HG03108 (cell line): ENCODE data around the gene GNAS-AS1.
"Not testable (repeated sequence)": the region's sequence is repeated elsewhere in the genome, so short reads cannot be mapped to it uniquely, and the experiment has no call there.

ENCODE experiments used
- ATAC-seq: cut with Tn5 transposase; IDR thresholded peaks from one replicate; pipeline ENCODE4 v1.9.1; 2021; ENCODE audit warnings: moderate library complexity; ENCODE audit not compliant: unreplicated experiment

GNAS-AS1 gene

DNA sequence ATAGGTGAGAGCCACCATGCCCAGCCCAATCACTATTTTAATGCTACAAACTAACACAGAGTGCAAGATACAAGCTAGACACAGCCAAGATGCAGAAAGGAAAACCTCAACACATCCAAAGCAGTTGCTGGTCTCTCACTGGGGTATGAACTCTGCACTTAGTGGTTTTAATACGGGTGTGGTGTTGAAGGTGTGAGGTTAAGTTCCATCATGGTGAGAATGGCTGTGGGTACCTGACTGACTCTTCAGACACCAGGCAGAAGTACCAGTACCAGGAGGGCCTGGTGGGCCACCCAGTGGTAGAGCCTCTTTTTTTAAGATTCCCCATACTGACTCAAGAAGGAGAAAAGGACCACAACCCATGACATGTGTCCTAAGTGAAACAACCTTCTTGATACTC, 13.0 kb downstream of the GNAS-AS1 start:
- ATAC-seq: no peak

DNA sequence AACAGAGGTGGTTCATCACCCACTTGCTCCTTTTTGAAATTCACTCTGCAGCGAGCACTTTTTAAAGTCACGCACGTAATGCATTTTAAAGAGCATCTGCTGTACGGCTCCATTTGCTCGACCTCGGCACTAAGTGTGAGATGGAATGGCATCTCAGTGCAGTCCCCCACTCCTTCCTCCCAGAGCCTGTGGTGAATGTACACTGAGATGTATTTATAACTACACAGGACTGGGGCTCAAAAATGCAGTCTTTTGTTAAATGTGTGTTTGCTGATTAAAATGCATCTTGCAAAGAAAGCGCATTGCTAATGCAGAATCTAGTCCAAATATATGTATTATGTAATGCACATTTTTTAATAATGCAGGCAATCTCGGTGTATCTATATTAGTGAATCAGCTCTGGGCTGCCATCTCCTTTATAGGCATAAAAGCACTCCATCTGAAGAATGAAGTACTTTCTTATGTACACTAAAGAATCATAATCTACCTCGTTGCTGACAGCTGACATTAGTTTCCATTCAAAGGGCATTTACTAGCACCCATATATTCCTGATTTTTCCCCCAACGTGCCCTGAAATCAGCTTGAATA, 14.0 kb downstream of the GNAS-AS1 start:
- ATAC-seq: no peak

DNA sequence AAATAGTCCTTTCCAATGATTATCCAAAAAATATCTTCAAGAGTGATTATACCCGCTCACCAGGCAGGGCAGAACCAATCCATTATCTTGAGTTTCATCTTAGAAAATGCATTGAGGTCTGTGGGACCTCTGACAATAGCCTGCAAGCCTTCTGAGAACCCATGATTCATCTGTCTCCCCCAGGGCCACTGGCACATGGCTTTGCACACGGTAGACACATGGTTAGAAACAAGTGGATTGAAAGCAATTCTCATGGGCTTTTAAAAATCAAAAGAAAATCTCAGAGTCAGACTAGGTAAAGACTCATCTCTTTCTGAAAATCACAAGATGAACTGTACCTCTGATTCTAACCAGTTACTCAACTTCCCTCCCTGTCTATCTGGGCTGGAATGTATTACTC, 15.5 kb downstream of the GNAS-AS1 start:
- ATAC-seq: no peak

DNA sequence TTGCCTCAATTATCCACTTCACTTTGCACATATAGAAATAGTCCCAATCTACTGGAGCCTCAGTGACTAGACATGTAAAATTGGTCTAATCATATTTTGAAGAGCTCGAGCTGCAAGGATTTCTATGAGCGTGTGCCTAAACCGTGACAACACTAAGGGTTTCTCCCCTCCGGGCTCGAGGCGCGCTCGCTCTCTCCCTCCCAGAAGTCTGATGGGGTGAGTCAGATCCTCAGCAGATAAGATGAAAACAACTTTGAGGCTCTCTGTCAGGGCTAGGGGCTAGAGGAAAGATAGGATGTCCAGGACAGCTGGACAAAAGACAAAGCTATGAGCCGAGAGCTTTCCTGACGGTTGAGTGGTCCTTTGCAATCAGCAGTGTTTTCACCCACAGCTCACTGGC, 16.8 kb downstream of the GNAS-AS1 start:
- ATAC-seq: no peak

DNA sequence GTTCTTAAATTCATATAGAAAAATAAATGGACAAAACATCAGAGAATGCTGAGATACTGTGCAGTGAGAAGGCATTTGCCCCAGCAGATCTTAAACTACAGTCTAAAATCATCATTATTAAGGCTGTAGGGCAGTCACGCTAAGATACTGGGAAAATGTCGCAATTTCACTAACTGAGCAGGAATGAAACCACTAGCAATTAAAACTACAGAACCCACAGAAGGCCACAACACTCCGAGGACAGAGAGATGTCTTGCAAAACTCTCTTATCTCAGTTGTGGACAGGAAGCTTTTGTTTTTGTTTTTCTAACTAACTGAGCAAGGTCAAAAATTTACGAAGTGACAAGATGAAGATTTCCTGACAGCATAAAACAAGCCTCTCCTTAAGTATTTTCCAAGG, 18.2 kb downstream of the GNAS-AS1 start:
- no peak for ATAC-seq

DNA sequence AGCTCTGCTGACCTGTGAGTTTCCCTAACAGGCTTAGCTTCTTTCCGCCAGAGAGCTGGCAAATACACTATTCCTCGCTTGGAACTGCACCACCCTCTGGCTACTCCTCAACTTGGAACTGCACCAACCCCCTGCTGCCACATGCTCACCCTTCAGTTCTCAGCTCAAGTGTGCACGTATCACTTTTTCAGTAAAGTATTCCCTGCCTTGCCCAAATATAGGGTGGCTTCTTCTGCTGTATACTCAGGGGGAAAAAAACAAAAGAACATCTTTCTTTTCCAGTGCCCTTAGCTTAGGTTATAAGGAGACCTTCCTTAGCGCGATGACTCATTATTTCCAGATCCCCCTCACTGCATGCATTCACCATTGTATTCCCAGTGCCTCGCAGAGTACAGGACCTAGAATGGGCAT, 21.2 kb downstream of the GNAS-AS1 start:
- no peak for ATAC-seq

DNA sequence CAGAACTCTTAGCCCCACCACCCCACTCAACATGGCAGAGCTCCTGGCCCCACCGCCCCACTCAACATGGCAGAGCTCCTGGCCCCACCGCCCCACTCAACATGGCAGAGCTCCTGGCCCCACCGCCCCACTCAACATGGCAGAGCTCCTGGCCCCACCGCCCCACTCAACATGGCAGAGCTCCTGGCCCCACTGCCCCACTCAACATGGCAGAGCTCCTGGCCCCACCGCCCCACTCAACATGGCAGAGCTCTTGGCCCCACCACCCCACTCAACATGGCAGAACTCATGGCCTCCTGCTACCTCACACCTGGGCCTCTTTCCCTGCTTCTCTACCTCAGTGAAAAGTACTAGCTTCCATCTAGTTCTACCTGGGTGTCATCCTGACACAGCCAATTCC, 21.9 kb downstream of the GNAS-AS1 start:
- ATAC-seq: not testable (repeated sequence)

DNA sequence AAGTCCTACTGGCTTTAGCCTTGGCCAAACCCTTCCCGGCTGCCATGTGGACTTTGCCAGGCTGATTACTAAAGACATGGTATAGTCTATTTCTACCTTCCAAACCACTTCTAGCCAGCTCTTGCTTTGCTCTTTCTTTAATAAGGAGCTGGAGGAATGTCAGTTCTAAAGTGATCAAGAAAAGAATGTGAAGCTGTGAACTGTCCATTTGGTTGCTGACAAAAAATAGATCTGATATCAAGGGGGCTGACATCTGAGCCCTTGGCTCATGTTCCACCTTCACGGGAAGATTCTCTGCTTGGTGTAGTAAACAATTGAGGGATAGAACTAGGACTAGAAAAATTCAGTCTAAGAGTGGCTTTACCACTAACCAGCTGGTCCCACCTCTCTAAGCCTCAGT, 22.6 kb downstream of the GNAS-AS1 start:
- no peak for ATAC-seq

DNA sequence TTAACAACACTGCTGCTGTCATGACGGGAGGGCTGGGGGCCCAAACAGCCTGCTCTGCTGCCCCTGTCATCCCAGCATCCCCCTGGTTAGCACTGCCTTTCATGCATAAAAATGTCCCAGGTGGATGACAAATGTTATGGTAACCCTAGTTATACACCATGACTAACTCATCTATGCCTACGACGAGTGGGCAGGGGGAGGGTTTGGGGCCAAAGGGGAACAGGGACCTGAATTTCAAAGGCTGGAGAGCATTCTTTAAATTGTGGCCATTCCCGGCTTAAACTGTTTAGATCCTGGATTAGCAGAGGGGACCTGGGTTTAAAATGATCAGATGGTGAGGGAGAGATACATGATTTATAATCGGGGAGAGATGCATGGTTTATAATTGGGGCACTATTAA, 24.4 kb downstream of the GNAS-AS1 start:
- no peak for ATAC-seq

DNA sequence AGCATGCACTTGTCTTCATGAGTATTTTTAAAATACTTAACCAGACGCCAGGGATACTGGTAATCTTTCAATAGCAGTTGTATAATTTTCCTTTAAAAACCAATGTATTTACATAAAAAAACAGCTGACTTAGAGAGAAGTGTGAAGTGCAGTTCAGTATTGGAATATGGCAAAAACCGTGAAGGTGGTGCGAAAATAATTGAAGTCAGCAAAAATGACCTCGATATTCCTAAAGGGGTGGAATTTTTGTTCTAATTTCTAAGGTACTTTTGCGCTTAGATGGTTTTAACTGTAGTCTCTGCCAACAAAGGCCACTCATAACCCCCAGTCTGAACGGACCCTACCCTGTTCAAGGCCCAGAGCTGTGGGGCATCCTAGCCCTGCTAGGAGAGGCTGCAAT, 25.3 kb downstream of the GNAS-AS1 start:
- ATAC-seq: no peak

DNA sequence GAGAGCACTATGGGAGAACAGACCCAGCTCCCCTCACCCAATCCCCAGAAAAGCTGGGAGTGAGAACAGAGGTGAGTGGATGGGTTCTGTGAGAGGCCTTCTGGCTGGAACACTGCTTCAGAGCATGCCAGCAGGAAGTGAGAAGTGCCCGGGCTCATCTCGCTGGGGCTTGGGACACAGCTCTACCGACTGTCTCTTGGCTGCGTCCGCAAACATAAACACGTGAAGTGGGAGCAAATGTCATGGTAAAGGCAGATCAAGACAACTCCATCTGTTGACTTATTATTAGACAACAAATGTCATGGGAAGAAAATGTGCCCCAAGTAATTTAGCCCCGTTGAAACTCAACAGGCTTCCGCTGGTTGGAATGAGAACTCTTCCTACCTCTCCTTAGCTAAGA, 25.9 kb downstream of the GNAS-AS1 start:
- no peak for ATAC-seq

DNA sequence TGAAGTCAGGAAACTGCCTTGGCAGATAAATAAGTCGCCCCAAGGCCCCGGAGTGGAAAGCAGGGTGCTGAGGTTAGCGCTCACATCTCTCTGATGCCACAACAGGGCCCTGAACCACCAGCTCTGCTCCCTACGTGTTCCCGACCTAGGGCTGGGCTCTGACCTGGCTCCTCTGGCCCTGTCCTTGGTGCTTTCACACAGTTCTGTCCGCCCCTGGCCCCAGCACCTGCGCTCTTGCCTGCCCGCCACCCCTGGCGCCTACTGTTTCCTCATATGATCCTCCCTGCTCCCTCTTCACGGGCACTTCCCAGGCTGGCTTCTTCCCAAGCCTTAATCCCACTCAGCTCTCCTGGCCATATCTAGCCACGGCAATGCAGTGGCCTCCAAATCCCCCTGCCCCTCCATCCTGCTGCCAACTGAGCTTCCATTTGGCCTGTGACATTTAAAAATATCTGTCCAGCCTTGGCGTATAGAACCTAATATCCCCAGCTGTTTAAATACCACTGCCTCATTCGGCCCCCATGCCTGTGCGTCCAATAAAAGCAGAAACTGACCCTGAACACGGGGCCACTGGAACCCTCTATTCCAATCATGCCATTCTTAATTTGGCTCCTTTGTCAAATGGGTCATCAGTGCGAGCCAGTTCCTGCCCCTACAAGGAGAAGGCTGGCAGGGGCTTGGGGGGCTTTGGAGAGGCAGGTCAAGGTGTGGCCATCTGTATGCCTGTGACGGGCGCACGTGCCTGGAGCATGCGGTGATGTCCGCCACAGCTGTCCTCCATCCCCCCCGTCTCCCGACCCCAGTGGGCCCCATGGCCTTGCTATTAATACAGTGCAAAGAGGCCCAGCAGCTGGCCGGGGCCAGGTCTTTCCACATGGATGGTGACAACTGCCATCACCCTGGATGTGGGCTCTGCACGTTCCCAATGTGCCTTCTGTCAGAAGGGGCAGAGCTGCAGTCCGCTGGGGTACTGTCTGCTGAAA, 27.7 kb downstream of the GNAS-AS1 start:
- no peak for ATAC-seq

DNA sequence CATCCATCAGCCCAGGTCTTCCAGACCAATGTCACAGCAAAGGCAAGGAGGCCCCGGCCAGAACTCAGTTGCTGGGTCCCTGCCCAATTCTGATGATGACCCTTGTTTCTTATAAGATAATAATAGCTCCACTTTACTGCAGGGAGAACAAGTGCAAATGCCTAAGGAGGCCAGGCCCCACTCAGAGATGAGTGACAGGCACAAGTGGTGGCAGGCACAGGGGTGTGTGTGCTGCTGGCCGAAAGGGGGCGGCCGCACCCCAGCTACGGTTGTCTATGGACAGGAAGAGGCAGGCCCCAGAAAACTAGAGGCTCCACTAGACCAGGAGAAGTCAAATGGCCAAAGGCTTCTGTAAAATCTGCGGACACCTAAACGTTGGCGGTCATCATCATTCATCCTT, 28.6 kb downstream of the GNAS-AS1 start:
- no peak for ATAC-seq

DNA sequence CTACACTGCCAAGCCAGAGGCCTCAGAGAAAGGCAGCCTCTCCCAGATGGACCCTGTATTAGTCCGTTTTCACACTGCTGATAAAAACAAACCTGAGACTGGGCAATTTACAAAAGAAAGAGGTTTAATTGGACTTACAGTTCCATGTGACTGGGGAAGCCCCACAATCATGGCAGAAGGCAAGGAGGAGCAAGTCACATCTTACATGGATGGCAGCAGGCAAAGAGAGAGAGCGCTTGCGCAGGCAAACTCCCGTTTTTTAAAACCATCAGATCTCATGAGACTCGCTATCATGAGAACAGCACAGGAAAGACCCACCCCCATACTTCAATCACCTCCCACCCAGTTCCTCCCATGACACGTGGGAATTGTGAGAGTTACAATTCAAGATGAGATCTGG, 30.2 kb downstream of the GNAS-AS1 start:
- not testable (repeated sequence) for ATAC-seq

DNA sequence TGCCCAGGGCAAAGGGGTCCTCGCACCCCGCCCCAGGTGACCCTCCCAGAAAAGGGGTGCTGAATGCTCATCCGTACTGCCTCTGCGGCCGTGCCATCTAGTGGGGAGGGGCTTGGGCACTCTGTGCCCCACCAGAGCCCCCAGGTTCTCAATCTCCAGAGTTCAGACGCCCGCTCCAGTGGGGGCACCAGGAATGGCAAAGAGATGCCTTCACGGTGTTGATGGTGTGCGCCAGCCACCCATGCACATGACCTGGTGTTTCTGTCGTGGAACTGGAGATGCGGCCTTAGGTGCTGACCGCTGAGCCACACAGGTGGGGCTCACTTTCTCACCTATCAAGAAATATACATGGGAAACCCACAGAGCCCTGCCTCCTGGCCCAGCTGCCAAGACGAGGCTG, 30.8 kb downstream of the GNAS-AS1 start:
- no peak for ATAC-seq

DNA sequence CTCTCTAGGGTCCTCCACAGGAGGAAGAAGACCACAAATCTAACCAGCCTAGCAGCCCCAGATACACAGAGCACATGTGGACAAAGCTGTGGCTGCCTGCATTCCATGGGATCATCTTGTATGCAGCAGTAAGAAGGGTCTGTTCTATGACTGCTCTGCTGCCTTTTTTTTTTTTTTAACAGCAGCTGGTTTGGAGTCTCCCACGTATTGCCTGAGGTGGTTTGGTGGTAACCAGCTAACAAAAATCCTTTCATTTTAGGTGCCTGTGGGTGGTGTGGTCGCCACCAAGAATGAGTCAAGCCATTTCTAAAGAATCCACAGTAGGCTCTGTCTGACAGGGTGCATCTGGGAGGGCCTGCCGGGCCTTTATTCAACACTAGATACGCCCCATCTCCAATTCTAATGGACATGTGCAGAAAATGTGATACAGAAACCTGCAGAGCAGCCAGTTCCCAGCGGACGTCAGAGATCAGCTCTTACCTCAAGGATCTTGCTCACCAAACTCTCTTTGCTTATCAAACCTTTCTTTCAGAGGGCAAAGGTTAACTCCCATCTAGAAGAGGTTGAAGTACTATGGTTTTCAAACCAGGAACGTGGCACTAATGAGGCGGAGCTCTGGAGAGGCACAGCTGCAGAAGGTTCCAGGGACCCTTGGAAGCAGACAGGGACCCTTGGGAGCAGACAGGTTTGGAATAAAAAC, 32.0 kb downstream of the GNAS-AS1 start:
- ATAC-seq: no peak

DNA sequence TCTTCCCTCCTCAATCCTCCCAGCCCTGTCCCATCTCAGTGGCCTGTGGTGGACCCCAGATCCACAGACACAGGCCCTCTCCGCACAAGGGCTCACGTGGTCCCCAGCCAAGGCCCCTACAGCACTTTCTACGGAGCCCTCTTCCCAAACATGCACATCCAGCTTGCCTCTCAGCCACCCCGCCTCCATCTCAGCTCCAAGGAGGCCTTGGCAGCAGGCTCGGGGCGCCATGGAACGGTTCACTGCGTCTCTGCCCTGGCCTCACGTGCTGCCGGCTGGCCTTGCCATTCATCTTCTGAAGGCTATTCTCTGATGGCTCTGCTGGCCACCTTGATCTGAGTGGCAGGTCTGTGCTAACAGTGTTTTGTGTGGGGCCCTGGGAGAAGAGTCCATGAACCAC, 33.0 kb downstream of the GNAS-AS1 start:
- no peak for ATAC-seq

DNA sequence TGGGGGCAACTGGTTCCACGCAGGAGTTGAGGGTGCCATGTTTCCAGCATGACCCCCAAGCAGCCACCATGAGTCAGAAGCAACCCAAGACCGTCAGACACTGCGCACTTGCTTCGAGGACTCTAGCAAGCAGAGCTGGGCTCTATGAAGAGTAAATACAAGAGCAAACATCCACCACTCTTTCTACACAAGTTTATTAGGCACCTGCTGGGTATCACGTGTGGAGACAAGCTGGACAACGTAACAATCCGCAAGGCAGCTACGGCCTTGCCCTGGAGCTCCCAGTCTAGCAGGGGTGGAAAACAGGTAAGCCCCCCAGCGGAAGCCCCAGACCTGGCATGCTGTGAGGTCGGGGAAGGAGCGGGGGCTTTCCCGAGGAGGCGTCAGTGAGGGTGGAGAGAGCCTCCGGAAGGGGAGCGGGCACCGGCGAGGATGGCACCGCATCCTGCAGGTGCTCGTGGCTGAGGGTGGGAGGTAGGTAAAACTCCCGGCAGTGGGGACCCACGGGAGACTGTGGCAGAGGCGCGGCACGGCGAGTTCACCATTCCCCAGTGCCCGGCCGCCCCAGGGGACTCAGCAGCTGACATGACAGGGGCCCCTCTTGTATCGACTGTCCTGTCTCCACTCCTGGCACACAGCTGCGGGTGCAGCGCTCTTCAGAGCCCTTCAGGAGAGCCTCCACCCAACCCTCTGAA, 33.6 kb downstream of the GNAS-AS1 start:
- ATAC-seq: no peak

DNA sequence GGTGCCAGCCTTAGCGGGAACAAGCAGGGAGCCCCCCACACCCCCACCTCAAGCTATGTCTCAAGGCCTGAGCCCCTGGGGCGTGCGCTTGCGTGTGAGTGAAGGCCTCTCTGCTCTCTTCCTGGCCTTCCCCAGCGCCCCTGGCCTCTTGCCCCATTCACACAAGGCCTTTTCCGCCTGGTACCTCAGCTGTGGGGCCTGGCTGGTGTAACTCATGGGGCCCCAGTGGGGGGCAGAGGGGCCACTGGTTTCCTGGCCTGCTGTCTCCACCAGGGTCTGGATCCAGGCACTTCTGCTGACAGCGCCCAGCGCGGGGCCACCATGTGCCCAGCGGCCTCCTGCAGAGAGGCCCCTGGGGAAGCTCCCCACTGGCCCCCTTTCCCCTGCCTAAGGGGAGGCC, 34.7 kb downstream of the GNAS-AS1 start:
- no peak for ATAC-seq

DNA sequence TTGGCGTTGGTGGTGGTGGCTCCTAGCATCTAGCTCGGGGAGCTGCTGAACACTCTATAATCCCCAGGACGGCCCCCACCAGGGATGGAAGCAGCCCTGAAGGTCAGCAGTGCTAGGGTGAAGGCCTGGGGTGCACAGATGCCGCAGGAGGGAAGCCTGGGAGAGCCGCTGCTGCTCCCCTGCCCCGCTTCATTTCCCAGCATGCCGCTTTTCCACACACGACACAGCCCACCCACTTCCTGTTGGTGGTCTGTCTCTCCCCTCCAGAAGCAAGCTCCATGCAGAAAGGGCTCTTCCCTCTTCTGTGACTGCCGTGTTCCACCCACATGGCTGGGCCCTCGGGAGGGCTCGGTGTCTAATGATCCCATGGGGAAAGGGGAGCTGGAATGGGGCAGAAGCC, 35.3 kb downstream of the GNAS-AS1 start:
- no peak for ATAC-seq

DNA sequence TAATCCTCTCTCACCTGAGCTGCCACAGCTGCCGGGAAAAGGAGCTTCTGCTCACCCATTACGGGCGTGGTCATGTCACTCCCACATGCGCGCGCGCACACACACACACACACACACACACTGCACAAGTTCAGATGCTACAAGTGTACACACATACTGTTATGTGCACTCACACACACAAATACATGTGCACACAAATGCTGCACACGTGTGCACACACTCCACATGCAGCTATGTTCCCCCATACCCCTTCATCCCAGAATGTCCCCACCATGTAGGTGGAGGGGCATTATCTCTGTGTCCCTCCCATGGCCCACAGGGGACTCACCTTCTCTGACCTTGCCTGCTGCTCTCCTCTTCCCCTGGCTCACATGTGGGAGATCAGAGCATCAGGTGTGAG, 37.3 kb downstream of the GNAS-AS1 start:
- no peak for ATAC-seq
